ENCODE data around the gene CDH6. TPM values are rescaled to one million over a fixed set of nuclear protein-coding genes. Genes with fewer than 3 reads are reported as not detected.

The CDH6 gene
- 0.04 TPM for polyA plus RNA-seq (2013)

- ChIA-PET CTCF (interaction anchor here (0.5 to 1.0 kb wide), 3 partner anchors 249 to 981 kb away, joined by 3 read pairs; no protein-coding TSS in a partner anchor), POLR2A (no interaction called here)
- Histone ChIP-seq H3K4me1 (ENCODE audit: control extremely low read depth in 1 of 4, control insufficient read depth in 4 of 4, insufficient read depth in 4 of 4, low read length in 3 of 4) (peaks cover 0 to 18% (median 9%) of the 10 kb centered on the region in 4 experiments), H3K9me3 (ENCODE audit: control extremely low read depth in 1 of 5, control insufficient read depth in 4 of 5, insufficient read depth in 2 of 5, low read depth in 1 of 5, low read length in 4 of 5) (no peaks in the 10 kb centered on the region), H3K36me3 (ENCODE audit: control insufficient read depth in 4 of 4, insufficient read depth in 4 of 4, low read length in 3 of 4) (no peaks in the 10 kb centered on the region), H3K4me3 (ENCODE audit: control insufficient read depth in 1 of 7, extremely low read depth in 1 of 7, insufficient read depth in 4 of 7, low read depth in 2 of 7, low read length in 6 of 7) (peak within 1 kb of the TSS in 6 of 7 experiments; percentile 15 to 66 (median 48)), H3K27me3 (replicated peaks in 2 of 5; ENCODE audit: control insufficient read depth in 4 of 5, insufficient read depth in 5 of 5, low read length in 4 of 5) (peaks cover 23 to 64% (median 45%) of the 10 kb centered on the region in 5 experiments), H3K27ac (ENCODE audit: insufficient read depth in 1 of 2, low read depth in 1 of 2, low read length in 2 of 2, poor library complexity in 1 of 2, severe bottlenecking in 2 of 2) (no peak within 1 kb of the TSS)
- peak in 2 of 3 donors; percentile 41 to 54 for DNase-seq
- whole genome bisulfite sequencing (ENCODE audit: insufficient coverage) = under 1% methylated on average over 57 of the region's 67 CpGs
Observed at GRCh38 chr5:31193591-31194467, at the start of gene CDH6. Gene CDH6, plus strand, starts transcription at chr5:31193686. Its CDS starts 73,788 bp downstream, at chr5:31267474.

- H3K9me3 ChIP-seq (ENCODE audit: control extremely low read depth in 1 of 5, control insufficient read depth in 4 of 5, insufficient read depth in 2 of 5, low read depth in 1 of 5, low read length in 4 of 5) = no peaks in the 10 kb centered on the region
- peak; percentile 7 to 52 (median 36) for DNase-seq
- H3K4me1 ChIP-seq (ENCODE audit: control extremely low read depth in 1 of 4, control insufficient read depth in 4 of 4, insufficient read depth in 4 of 4, low read length in 3 of 4) = peaks cover 0 to 17% (median 0%) of the 10 kb centered on the region in 4 experiments
- 0% methylated on average over 1 of the region's 7 CpGs for WGBS (ENCODE audit: insufficient coverage)
- H3K4me3 ChIP-seq (ENCODE audit: control insufficient read depth in 1 of 7, extremely low read depth in 1 of 7, insufficient read depth in 4 of 7, low read depth in 2 of 7, low read length in 6 of 7) = no peak overlapping the region
- H3K27me3 ChIP-seq (replicated peaks in 2 of 5; ENCODE audit: control insufficient read depth in 4 of 5, insufficient read depth in 5 of 5, low read length in 4 of 5) = no peaks in the 10 kb centered on the region
- peak overlapping the region in 1 of 2 experiments; percentile 14 for H3K27ac ChIP-seq (ENCODE audit: insufficient read depth in 1 of 2, low read depth in 1 of 2, low read length in 2 of 2, poor library complexity in 1 of 2, severe bottlenecking in 2 of 2)
- H3K36me3 ChIP-seq (ENCODE audit: control insufficient read depth in 4 of 4, insufficient read depth in 4 of 4, low read length in 3 of 4) = no peaks in the 10 kb centered on the region
- CTCF ChIA-PET = no interaction called here
- POLR2A ChIA-PET = interaction anchor here (0.6 kb wide), 1 partner anchor 16 kb away, joined by 3 read pairs; no protein-coding TSS in a partner anchor
Observed at GRCh38 chr5:31144364-31144763, 49.1 kb upstream of the CDH6 start.

GRCh38 chr5:31148959-31149475 is 44.5 kb upstream of the CDH6 start:
- H3K27me3 ChIP-seq (replicated peaks in 2 of 5; ENCODE audit: control insufficient read depth in 4 of 5, insufficient read depth in 5 of 5, low read length in 4 of 5) = peaks cover 0 to 3% (median 0%) of the 10 kb centered on the region in 5 experiments
- no peaks in the 10 kb centered on the region for H3K9me3 ChIP-seq (ENCODE audit: control extremely low read depth in 1 of 5, control insufficient read depth in 4 of 5, insufficient read depth in 2 of 5, low read depth in 1 of 5, low read length in 4 of 5)
- no peak overlapping the region for H3K27ac ChIP-seq (ENCODE audit: insufficient read depth in 1 of 2, low read depth in 1 of 2, low read length in 2 of 2, poor library complexity in 1 of 2, severe bottlenecking in 2 of 2)
- ChIA-PET CTCF (no interaction called here), POLR2A (interaction anchor here (0.7 kb wide), 1 partner anchor 1550 kb away, joined by 3 read pairs; no protein-coding TSS in a partner anchor)
- H3K36me3 ChIP-seq (ENCODE audit: control insufficient read depth in 4 of 4, insufficient read depth in 4 of 4, low read length in 3 of 4) = no peaks in the 10 kb centered on the region
- DNase-seq = peak; percentile 6 to 37 (median 36)
- peaks cover 0 to 16% (median 0%) of the 10 kb centered on the region in 4 experiments for H3K4me1 ChIP-seq (ENCODE audit: control extremely low read depth in 1 of 4, control insufficient read depth in 4 of 4, insufficient read depth in 4 of 4, low read length in 3 of 4)
- no peak overlapping the region for H3K4me3 ChIP-seq (ENCODE audit: control insufficient read depth in 1 of 7, extremely low read depth in 1 of 7, insufficient read depth in 4 of 7, low read depth in 2 of 7, low read length in 6 of 7)
- 58% methylated on average over 2 of the region's 2 CpGs for WGBS (ENCODE audit: insufficient coverage)

GRCh38 chr5:31153521-31153920 is 40.0 kb upstream of the CDH6 start:
- no peak overlapping the region for H3K27ac ChIP-seq (ENCODE audit: insufficient read depth in 1 of 2, low read depth in 1 of 2, low read length in 2 of 2, poor library complexity in 1 of 2, severe bottlenecking in 2 of 2)
- CTCF ChIA-PET = no interaction called here
- H3K27me3 ChIP-seq (replicated peaks in 2 of 5; ENCODE audit: control insufficient read depth in 4 of 5, insufficient read depth in 5 of 5, low read length in 4 of 5) = peaks cover 0 to 7% (median 0%) of the 10 kb centered on the region in 5 experiments
- H3K4me3 ChIP-seq (ENCODE audit: control insufficient read depth in 1 of 7, extremely low read depth in 1 of 7, insufficient read depth in 4 of 7, low read depth in 2 of 7, low read length in 6 of 7) = no peak overlapping the region
- H3K36me3 ChIP-seq (ENCODE audit: control insufficient read depth in 4 of 4, insufficient read depth in 4 of 4, low read length in 3 of 4) = no peaks in the 10 kb centered on the region
- no peak for DNase-seq
- H3K9me3 ChIP-seq (ENCODE audit: control extremely low read depth in 1 of 5, control insufficient read depth in 4 of 5, insufficient read depth in 2 of 5, low read depth in 1 of 5, low read length in 4 of 5) = no peaks in the 10 kb centered on the region
- WGBS (ENCODE audit: insufficient coverage) = no CpG with 5 or more reads among the region's 2 CpGs
- POLR2A ChIA-PET = no interaction called here
- peaks cover 0 to 8% (median 0%) of the 10 kb centered on the region in 4 experiments for H3K4me1 ChIP-seq (ENCODE audit: control extremely low read depth in 1 of 4, control insufficient read depth in 4 of 4, insufficient read depth in 4 of 4, low read length in 3 of 4)

GRCh38 chr5:31156631-31157160 is 36.8 kb upstream of the CDH6 start:
- Histone ChIP-seq H3K27ac (ENCODE audit: insufficient read depth in 1 of 2, low read depth in 1 of 2, low read length in 2 of 2, poor library complexity in 1 of 2, severe bottlenecking in 2 of 2) (no peak overlapping the region), H3K9me3 (ENCODE audit: control extremely low read depth in 1 of 5, control insufficient read depth in 4 of 5, insufficient read depth in 2 of 5, low read depth in 1 of 5, low read length in 4 of 5) (no peaks in the 10 kb centered on the region), H3K4me1 (ENCODE audit: control extremely low read depth in 1 of 4, control insufficient read depth in 4 of 4, insufficient read depth in 4 of 4, low read length in 3 of 4) (no peaks in the 10 kb centered on the region), H3K27me3 (replicated peaks in 2 of 5; ENCODE audit: control insufficient read depth in 4 of 5, insufficient read depth in 5 of 5, low read length in 4 of 5) (peaks cover 0 to 7% (median 0%) of the 10 kb centered on the region in 5 experiments), H3K4me3 (ENCODE audit: control insufficient read depth in 1 of 7, extremely low read depth in 1 of 7, insufficient read depth in 4 of 7, low read depth in 2 of 7, low read length in 6 of 7) (no peak overlapping the region), H3K36me3 (ENCODE audit: control insufficient read depth in 4 of 4, insufficient read depth in 4 of 4, low read length in 3 of 4) (no peaks in the 10 kb centered on the region)
- no CpG with 5 or more reads among the region's 3 CpGs for WGBS (ENCODE audit: insufficient coverage)
- DNase-seq = no peak
- ChIA-PET CTCF (no interaction called here), POLR2A (no interaction called here)

GRCh38 chr5:31157720-31158119 is 35.8 kb upstream of the CDH6 start:
- 77% methylated on average over 3 of the region's 5 CpGs for WGBS (ENCODE audit: insufficient coverage)
- POLR2A ChIA-PET = no interaction called here
- H3K4me1 ChIP-seq (ENCODE audit: control extremely low read depth in 1 of 4, control insufficient read depth in 4 of 4, insufficient read depth in 4 of 4, low read length in 3 of 4) = no peaks in the 10 kb centered on the region

More at GRCh38 chr5:31157720-31158119, 35.8 kb upstream of the CDH6 start:
- no peaks in the 10 kb centered on the region for H3K36me3 ChIP-seq (ENCODE audit: control insufficient read depth in 4 of 4, insufficient read depth in 4 of 4, low read length in 3 of 4)
- CTCF ChIA-PET = no interaction called here
- H3K27me3 ChIP-seq (replicated peaks in 2 of 5; ENCODE audit: control insufficient read depth in 4 of 5, insufficient read depth in 5 of 5, low read length in 4 of 5) = peaks cover 0 to 7% (median 0%) of the 10 kb centered on the region in 5 experiments
- no peak overlapping the region for H3K27ac ChIP-seq (ENCODE audit: insufficient read depth in 1 of 2, low read depth in 1 of 2, low read length in 2 of 2, poor library complexity in 1 of 2, severe bottlenecking in 2 of 2)
- no peaks in the 10 kb centered on the region for H3K9me3 ChIP-seq (ENCODE audit: control extremely low read depth in 1 of 5, control insufficient read depth in 4 of 5, insufficient read depth in 2 of 5, low read depth in 1 of 5, low read length in 4 of 5)
- no peak for DNase-seq
- no peak overlapping the region for H3K4me3 ChIP-seq (ENCODE audit: control insufficient read depth in 1 of 7, extremely low read depth in 1 of 7, insufficient read depth in 4 of 7, low read depth in 2 of 7, low read length in 6 of 7)

All from common myeloid progenitor, CD34-positive (primary cell).